HEK293 (cell line): Measurements from ENCODE around the gene NOL6.

ENCODE experiments used
- CTCF ChIP-seq: fragments of 450-650 bp; formaldehyde crosslinking; IDR thresholded peaks from 2 replicates; pipeline ENCODE4 v1.5.1; 2016; ENCODE audit warnings: missing biosample characterization, missing genetic modification characterization
- GLIS1 ChIP-seq: fragments of 450-650 bp; formaldehyde crosslinking; IDR thresholded peaks from 2 replicates; pipeline ENCODE4 v1.5.1; 2016; ENCODE audit warnings: missing biosample characterization, missing genetic modification characterization
- KLF16 ChIP-seq: fragments of 450-650 bp; formaldehyde crosslinking; IDR thresholded peaks from 2 replicates; pipeline ENCODE4 v1.5.1; 2017; ENCODE audit warnings: missing biosample characterization, missing genetic modification characterization
- SP7 ChIP-seq: fragments of 450-650 bp; formaldehyde crosslinking; IDR thresholded peaks from 2 replicates; pipeline ENCODE4 v1.5.1; 2016; ENCODE audit warnings: missing biosample characterization, missing genetic modification characterization
- ZBTB7A ChIP-seq: fragments of 450-650 bp; formaldehyde crosslinking; IDR thresholded peaks from 2 replicates; pipeline ENCODE4 v1.5.1; 2016; ENCODE audit warnings: low read depth, missing biosample characterization, missing genetic modification characterization
- ZFP3 ChIP-seq: fragments of 450-650 bp; formaldehyde crosslinking; IDR thresholded peaks from 2 replicates; pipeline ENCODE4 v1.5.1; 2016; ENCODE audit warnings: low read depth, missing biosample characterization, missing genetic modification characterization
- ZNF138 ChIP-seq: fragments of 450-650 bp; formaldehyde crosslinking; IDR thresholded peaks from 2 replicates; pipeline ENCODE4 v1.5.1; 2016; ENCODE audit warnings: missing biosample characterization, missing genetic modification characterization, borderline replicate concordance
- ZNF155 ChIP-seq: fragments of 450-650 bp; formaldehyde crosslinking; IDR thresholded peaks from 2 replicates; pipeline ENCODE4 v1.5.1; 2016; ENCODE audit warnings: missing biosample characterization, missing genetic modification characterization
- ZNF404 ChIP-seq: fragments of 450-650 bp; formaldehyde crosslinking; IDR thresholded peaks from 2 replicates; pipeline ENCODE4 v1.5.1; 2017; ENCODE audit warnings: missing biosample characterization, missing genetic modification characterization
- ZNF423 ChIP-seq: fragments of 450-650 bp; formaldehyde crosslinking; IDR thresholded peaks from 2 replicates; pipeline ENCODE4 v1.5.1; 2016; ENCODE audit warnings: missing biosample characterization, missing genetic modification characterization
- ZNF433 ChIP-seq: fragments of 450-650 bp; formaldehyde crosslinking; IDR thresholded peaks from 2 replicates; pipeline ENCODE4 v1.5.1; 2016; ENCODE audit warnings: missing biosample characterization, missing genetic modification characterization, low read depth
- ZNF76 ChIP-seq: fragments of 450-650 bp; formaldehyde crosslinking; IDR thresholded peaks from 2 replicates; pipeline ENCODE4; 2016; ENCODE audit warnings: low read depth, missing biosample characterization, missing genetic modification characterization, borderline replicate concordance
- TF ChIP-seq, protein P1 (sequence below): fragments of 450-650 bp; formaldehyde crosslinking; IDR thresholded peaks from 2 replicates; pipeline ENCODE4 v1.5.1; 2016; ENCODE audit warnings: missing biosample characterization, missing genetic modification characterization, borderline replicate concordance
- TF ChIP-seq, protein P2 (sequence below): fragments of 450-650 bp; formaldehyde crosslinking; IDR thresholded peaks from 2 replicates; pipeline ENCODE4 v1.5.1; 2017; ENCODE audit warnings: missing biosample characterization, missing genetic modification characterization

- TF ChIP-seq CTCF (tag by site-specific recombination) (no peak), ZNF423 (tag by site-specific recombination) (no peak), ZNF138 (tag by site-specific recombination) (no peak), ZNF155 (tag by site-specific recombination) (no peak), ZNF76 (tag by site-specific recombination) (no peak), ZNF433 (tag by site-specific recombination) (no peak), ZBTB7A (no peak), SP7 (no peak), GLIS1 (tag by site-specific recombination) (no peak), KLF16 (tag by site-specific recombination) (no peak), ZNF404 (no peak), ZFP3 (tag by site-specific recombination) (no peak)
- TF ChIP-seq, protein P1, sequence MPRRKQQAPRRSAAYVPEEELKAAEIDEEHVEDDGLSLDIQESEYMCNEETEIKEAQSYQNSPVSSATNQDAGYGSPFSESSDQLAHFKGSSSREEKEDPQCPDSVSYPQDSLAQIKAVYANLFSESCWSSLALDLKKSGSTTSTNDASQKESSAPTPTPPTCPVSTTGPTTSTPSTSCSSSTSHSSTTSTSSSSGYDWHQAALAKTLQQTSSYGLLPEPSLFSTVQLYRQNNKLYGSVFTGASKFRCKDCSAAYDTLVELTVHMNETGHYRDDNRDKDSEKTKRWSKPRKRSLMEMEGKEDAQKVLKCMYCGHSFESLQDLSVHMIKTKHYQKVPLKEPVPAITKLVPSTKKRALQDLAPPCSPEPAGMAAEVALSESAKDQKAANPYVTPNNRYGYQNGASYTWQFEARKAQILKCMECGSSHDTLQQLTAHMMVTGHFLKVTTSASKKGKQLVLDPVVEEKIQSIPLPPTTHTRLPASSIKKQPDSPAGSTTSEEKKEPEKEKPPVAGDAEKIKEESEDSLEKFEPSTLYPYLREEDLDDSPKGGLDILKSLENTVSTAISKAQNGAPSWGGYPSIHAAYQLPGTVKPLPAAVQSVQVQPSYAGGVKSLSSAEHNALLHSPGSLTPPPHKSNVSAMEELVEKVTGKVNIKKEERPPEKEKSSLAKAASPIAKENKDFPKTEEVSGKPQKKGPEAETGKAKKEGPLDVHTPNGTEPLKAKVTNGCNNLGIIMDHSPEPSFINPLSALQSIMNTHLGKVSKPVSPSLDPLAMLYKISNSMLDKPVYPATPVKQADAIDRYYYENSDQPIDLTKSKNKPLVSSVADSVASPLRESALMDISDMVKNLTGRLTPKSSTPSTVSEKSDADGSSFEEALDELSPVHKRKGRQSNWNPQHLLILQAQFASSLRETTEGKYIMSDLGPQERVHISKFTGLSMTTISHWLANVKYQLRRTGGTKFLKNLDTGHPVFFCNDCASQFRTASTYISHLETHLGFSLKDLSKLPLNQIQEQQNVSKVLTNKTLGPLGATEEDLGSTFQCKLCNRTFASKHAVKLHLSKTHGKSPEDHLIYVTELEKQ (tag by site-specific recombination): no peak
- TF ChIP-seq, protein P2, sequence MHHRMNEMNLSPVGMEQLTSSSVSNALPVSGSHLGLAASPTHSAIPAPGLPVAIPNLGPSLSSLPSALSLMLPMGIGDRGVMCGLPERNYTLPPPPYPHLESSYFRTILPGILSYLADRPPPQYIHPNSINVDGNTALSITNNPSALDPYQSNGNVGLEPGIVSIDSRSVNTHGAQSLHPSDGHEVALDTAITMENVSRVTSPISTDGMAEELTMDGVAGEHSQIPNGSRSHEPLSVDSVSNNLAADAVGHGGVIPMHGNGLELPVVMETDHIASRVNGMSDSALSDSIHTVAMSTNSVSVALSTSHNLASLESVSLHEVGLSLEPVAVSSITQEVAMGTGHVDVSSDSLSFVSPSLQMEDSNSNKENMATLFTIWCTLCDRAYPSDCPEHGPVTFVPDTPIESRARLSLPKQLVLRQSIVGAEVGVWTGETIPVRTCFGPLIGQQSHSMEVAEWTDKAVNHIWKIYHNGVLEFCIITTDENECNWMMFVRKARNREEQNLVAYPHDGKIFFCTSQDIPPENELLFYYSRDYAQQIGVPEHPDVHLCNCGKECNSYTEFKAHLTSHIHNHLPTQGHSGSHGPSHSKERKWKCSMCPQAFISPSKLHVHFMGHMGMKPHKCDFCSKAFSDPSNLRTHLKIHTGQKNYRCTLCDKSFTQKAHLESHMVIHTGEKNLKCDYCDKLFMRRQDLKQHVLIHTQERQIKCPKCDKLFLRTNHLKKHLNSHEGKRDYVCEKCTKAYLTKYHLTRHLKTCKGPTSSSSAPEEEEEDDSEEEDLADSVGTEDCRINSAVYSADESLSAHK (tag by site-specific recombination): no peak
These were observed 30.1 kb downstream of the NOL6 start for GRCh38 chr9:33443464-33444154.
